HepG2 (cell line): ENCODE data around the gene DSCAM. TPM values are rescaled to one million over a fixed set of nuclear protein-coding genes. Genes with fewer than 3 reads are reported as not detected.

Source experiments
- ATAC-seq: fragments of 200-7000 bp; cut with Tn5 transposase; 3 replicates; pipeline ENCODE4 v1.9.1; 2020; ENCODE audit warnings: mild to moderate bottlenecking, moderate library complexity
- BruUV-seq: library from RNA; stranded (reverse); fragments of 400-500 nt; replicated peaks from 2 replicates; lab custom pipeline; 2021; lab: Mats Ljungman, UMichigan
- CTCF ChIA-PET: fragments of 300-600 bp; formaldehyde crosslinking; extraction: SDS; loops from one replicate; lab custom pipeline; 2021; ENCODE audit warnings: low total read pairs, inconsistent platforms, low intra/inter-chr PET ratio; lab: Yijun Ruan, JAX
- POLR2A ChIA-PET: fragments of 350-600 bp; sonication (Branson Sonifier 250); formaldehyde crosslinking; loops from one replicate; lab custom pipeline; 2020; ENCODE audit warnings: antibody characterized with exemption, inconsistent platforms; lab: Yijun Ruan, JAX
- DNase-seq: peaks from one replicate; pipeline ENCODE4 v3.0.0-alpha.2; 2015; ENCODE audit warnings: low spot score
- FAIRE-seq: peaks from 3 replicates; lab custom pipeline; 2011; peaks lifted over from hg19 to GRCh38; lab: Jason Lieb, UNC
- H2AFZ ChIP-seq: one replicate; pipeline ENCODE4 v1.6.1; 2011; ENCODE audit warnings: low read length, inconsistent platforms
- H3K27ac ChIP-seq: fragments of 300-600 bp; 3 replicates; pipeline ENCODE4 v1.8.0; 2011; ENCODE audit warnings: mixed run types, mild to moderate bottlenecking, mixed read lengths, low read length, inconsistent platforms; ENCODE audit not compliant: insufficient read depth; ENCODE audit errors: extremely low read length
- H3K27me3 ChIP-seq, 2 experiments: fragments of 200-600 bp in 1 of 2; 2 replicates in 1 of 2; 3 replicates in 1 of 2; pipeline versions ENCODE4 v1.6.0 to v1.8.0; 2011; ENCODE audit warnings: low read length in 2 of 2, mild to moderate bottlenecking in 2 of 2, moderate library complexity in 2 of 2, inconsistent platforms in 1 of 2; ENCODE audit not compliant: insufficient read depth in 2 of 2, control insufficient read depth in 1 of 2
- H3K36me3 ChIP-seq, 2 experiments: fragments of 200-600 bp in 1 of 2; replicated peaks in 1 of 2; 2 replicates in 1 of 2; 3 replicates in 1 of 2; pipeline versions ENCODE4 v1.5.1 to v1.8.0; 2011; ENCODE audit warnings: low read length in 2 of 2, inconsistent platforms in 1 of 2; ENCODE audit not compliant: insufficient read depth in 2 of 2, control insufficient read depth in 1 of 2
- H3K4me1 ChIP-seq: 2 replicates; pipeline ENCODE4 v1.5.1; 2012; ENCODE audit warnings: low read length, inconsistent platforms; ENCODE audit not compliant: insufficient read depth
- H3K4me2 ChIP-seq: 2 replicates; pipeline ENCODE4 v1.6.0; 2011; ENCODE audit warnings: low read depth, low read length, inconsistent platforms
- H3K4me3 ChIP-seq, 3 experiments: fragments of 200-600 bp in 1 of 3; sonication (generic), shearing (Covaris generic) in 1 of 3; replicated peaks in 1 of 3; 2 replicates each; pipeline ENCODE4 v1.5.1; 2011 to 2016; ENCODE audit warnings: low read length in 3 of 3, inconsistent platforms in 2 of 3, low read depth in 2 of 3, mild to moderate bottlenecking in 2 of 3, control low read depth in 1 of 3, mixed read lengths in 1 of 3; ENCODE audit not compliant: insufficient read depth in 1 of 3
- H3K79me2 ChIP-seq: one replicate; pipeline ENCODE4 v1.6.1; 2011; ENCODE audit warnings: low read length, inconsistent platforms; ENCODE audit not compliant: insufficient read depth
- H3K9ac ChIP-seq: 2 replicates; pipeline ENCODE4 v1.6.0; 2011; ENCODE audit warnings: mild to moderate bottlenecking, low read depth, low read length, inconsistent platforms; ENCODE audit not compliant: insufficient read depth
- H3K9me3 ChIP-seq: 2 replicates; pipeline ENCODE4 v1.5.1; 2012; ENCODE audit warnings: mild to moderate bottlenecking, low read length
- H4K20me1 ChIP-seq: 2 replicates; pipeline ENCODE4 v1.6.0; 2011; ENCODE audit warnings: inconsistent platforms, mild to moderate bottlenecking, low read length, moderate library complexity; ENCODE audit not compliant: insufficient read depth
- ATF1 ChIP-seq: IDR thresholded peaks from 2 replicates; pipeline ENCODE4 v1.6.1; 2016; ENCODE audit warnings: mild to moderate bottlenecking, control low read depth
- BATF2 ChIP-seq: sonication (generic); formaldehyde crosslinking; IDR thresholded peaks from 2 replicates; pipeline ENCODE4 v1.8.0; 2022; ENCODE audit warnings: mild to moderate bottlenecking, missing genetic modification reagents, moderate library complexity
- CAMTA2 ChIP-seq: sonication (generic); formaldehyde crosslinking; IDR thresholded peaks from 2 replicates; pipeline ENCODE4 v1.4.0; 2020; ENCODE audit warnings: mild to moderate bottlenecking, missing genetic modification reagents, borderline replicate concordance
- CREB1 ChIP-seq, 2 experiments: fragments of 450-650 bp in 1 of 2; IDR thresholded peaks; 2 replicates each; pipeline ENCODE4 v1.6.1; 2016 to 2017; ENCODE audit warnings: control low read depth in 1 of 2, mild to moderate bottlenecking in 1 of 2, missing compliant biosample characterization in 1 of 2, missing genetic modification characterization in 1 of 2
- FOXK2 ChIP-seq: fragments of 450-650 bp; IDR thresholded peaks from 2 replicates; pipeline ENCODE4 v1.6.1; 2016
- IKZF5 ChIP-seq: IDR thresholded peaks from 2 replicates; pipeline ENCODE4 v1.6.1; 2018; ENCODE audit warnings: missing genetic modification reagents, mild to moderate bottlenecking, missing compliant biosample characterization
- IRF2 ChIP-seq: IDR thresholded peaks from 2 replicates; pipeline ENCODE4 v1.6.1; 2018; ENCODE audit warnings: missing genetic modification reagents, missing compliant biosample characterization
- KAT7 ChIP-seq: IDR thresholded peaks from 2 replicates; pipeline ENCODE4 v1.6.1; 2018; ENCODE audit warnings: borderline replicate concordance, missing compliant biosample characterization
- KAT8 ChIP-seq: IDR thresholded peaks from 2 replicates; pipeline ENCODE4 v1.6.1; 2016; ENCODE audit warnings: missing genetic modification reagents, missing compliant biosample characterization
- MYNN ChIP-seq: sonication (generic); formaldehyde crosslinking; IDR thresholded peaks from 2 replicates; pipeline ENCODE4 v1.4.0; 2020; ENCODE audit warnings: mild to moderate bottlenecking, low read depth, missing genetic modification reagents
- SOX13 ChIP-seq, 3 experiments: fragments of 450-650 bp in 1 of 3; sonication (generic) in 1 of 3; formaldehyde crosslinking in 1 of 3; IDR thresholded peaks in 2 of 3; conservative IDR thresholded peaks in 1 of 3; 2 replicates each; pipeline versions ENCODE4 v1.5.0 to v1.6.1; 2016 to 2020; ENCODE audit warnings: antibody characterized with exemption in 1 of 3, mild to moderate bottlenecking in 1 of 3, missing compliant biosample characterization in 1 of 3, missing genetic modification reagents in 1 of 3, moderate library complexity in 1 of 3
- SOX5 ChIP-seq: IDR thresholded peaks from 2 replicates; pipeline ENCODE4 v1.6.1; 2016; ENCODE audit warnings: borderline replicate concordance
- ZBED4 ChIP-seq: sonication (generic); formaldehyde crosslinking; IDR thresholded peaks from 2 replicates; pipeline ENCODE4 v1.4.0; 2020; ENCODE audit warnings: missing genetic modification reagents, borderline replicate concordance
- ZFP1 ChIP-seq: IDR thresholded peaks from 2 replicates; pipeline ENCODE4 v1.6.1; 2016
- ZNF274 ChIP-seq: sonication (generic); formaldehyde crosslinking; IDR thresholded peaks from 2 replicates; pipeline ENCODE4 v1.5.1; 2020; ENCODE audit warnings: mild to moderate bottlenecking, missing genetic modification reagents
- ZNF275 ChIP-seq: sonication (generic); formaldehyde crosslinking; IDR thresholded peaks from 2 replicates; pipeline ENCODE4 v1.8.0; 2022; ENCODE audit warnings: missing genetic modification reagents, mild to moderate bottlenecking, inconsistent platforms, borderline replicate concordance
- ZNF501 ChIP-seq: sonication (generic); formaldehyde crosslinking; IDR thresholded peaks from 2 replicates; pipeline ENCODE4 v1.5.1; 2020; ENCODE audit warnings: mild to moderate bottlenecking, moderate library complexity, missing genetic modification reagents
- ZNF7 ChIP-seq: IDR thresholded peaks from 2 replicates; pipeline ENCODE4 v1.6.1; 2016; ENCODE audit warnings: missing biosample characterization, missing genetic modification reagents
- WGBS: methylation state at CpG from one replicate; pipeline ENCODE4 v1.1.6; 2017; ENCODE audit warnings: low lambda C conversion rate; 5-methylcytosine and 5-hydroxymethylcytosine counted together
- in situ Hi-C: cut with HindIII; loops from 2 replicates; pipeline ENCODE4 v1.10.0; 2017; ENCODE audit warnings: low pct_unique_long_range_greater_than_20kb; ENCODE audit not compliant: extremely low pct_ligation_motif_present
- intact Hi-C: fragments of 100-400 bp; cut with micrococcal nuclease; formaldehyde crosslinking; loops from one replicate; pipeline ENCODE4 v1.10.0; 2022; ENCODE audit not compliant: unreplicated experiment
- polyA plus RNA-seq, 8 experiments: library from polyadenylated mRNA; depleted of rRNA in 3 of 8; stranded (reverse) in 7 of 8; unstranded in 1 of 8; fragments of >200 nt; fragmentation: Illumina TruSeq in 4 of 8; extraction: Trizol in 4 of 8; gene quantifications; 2 replicates each; pipeline versions ENCODE4 v1.2.1 to v1.2.3, GENCODE V29; 2011 to 2016; ENCODE audit warnings: low read depth in 4 of 8, missing spikeins in 1 of 8, mixed read lengths in 1 of 8; ENCODE audit not compliant: insufficient read depth in 1 of 8
- total RNA-seq, 5 experiments: library from RNA; depleted of rRNA; stranded (reverse); fragments of >200 nt; fragmentation: Illumina TruSeq; extraction: Trizol; gene quantifications; 2 replicates each; pipeline ENCODE4 v1.2.3, GENCODE V29; 2016; ENCODE audit warnings: low read depth in 1 of 5
- TF ChIP-seq, protein P1 (sequence below): IDR thresholded peaks from 2 replicates; pipeline ENCODE4 v1.6.1; 2016; ENCODE audit warnings: low read depth, borderline replicate concordance

The DSCAM gene
- total and polyA plus RNA-seq, 2 of the 13 experiments (the other 11 are each of a cell fraction or from before 2014, with no cell fraction given) = not detected

DNA sequence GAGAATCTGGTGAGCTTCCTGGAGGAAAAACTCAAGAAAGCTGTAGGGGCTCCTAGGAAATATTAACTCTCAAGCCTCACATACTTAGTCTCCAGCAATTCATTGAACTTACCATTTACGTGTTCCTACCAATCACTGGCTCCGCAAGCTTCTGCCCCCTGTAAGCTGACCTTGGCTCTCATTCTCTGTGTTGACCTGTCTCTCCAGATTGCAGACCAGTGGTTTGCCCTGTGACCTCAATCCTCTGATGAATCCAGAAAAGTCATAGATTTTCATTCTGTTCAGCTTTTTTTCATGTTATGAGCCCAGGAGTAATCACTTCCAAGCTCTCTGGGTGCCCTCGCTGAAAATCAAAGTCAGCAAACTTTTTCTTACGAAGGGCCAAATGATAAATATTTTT, 241.9 kb downstream of the DSCAM start:
- FAIRE-seq (no peak), DNase-seq (no peak), ATAC-seq (no peak)
- CTCF ChIA-PET = no interaction called here
- H3K79me2 ChIP-seq = no peaks in the 10 kb centered on the region
- in situ Hi-C loops = no loop called here
- BruUV-seq = no TSS peak
- no peak overlapping the region for H3K4me3 ChIP-seq
- intact Hi-C loops = no loop called here
- H3K36me3 ChIP-seq = no peaks in the 10 kb centered on the region
- H3K9me3 ChIP-seq = peaks cover 95% of the 10 kb centered on the region
- H3K4me1 ChIP-seq = no peaks in the 10 kb centered on the region
- no peak overlapping the region for H2AFZ ChIP-seq
- POLR2A ChIA-PET = no interaction called here
- H3K27me3 ChIP-seq = no peaks in the 10 kb centered on the region
- no peak overlapping the region for H3K4me2 ChIP-seq
- H3K9ac ChIP-seq = no peak overlapping the region
- TF ChIP-seq ZNF7 (no peak), FOXK2 (no peak), ZNF501 (no peak), CREB1 (IDR thresholded peaks at IDR 0.05) (no peak), CREB1 (CRISPR knock-in tag; IDR thresholded peaks at IDR 0.05) (no peak), KAT8 (CRISPR knock-in tag) (no peak), IRF2 (CRISPR knock-in tag) (no peak), ZNF275 (no peak), CAMTA2 (CRISPR knock-in tag) (no peak), SOX5 (CRISPR knock-in tag) (no peak), BATF2 (no peak), SOX13 (IDR thresholded peaks at IDR 0.05) (no peak), SOX13 (CRISPR knock-in tag; conservative IDR thresholded peaks at IDR 0.05 in 1 of 2, IDR thresholded peaks at IDR 0.05 in 1 of 2) (no peak), ZBED4 (CRISPR knock-in tag) (no peak), IKZF5 (CRISPR knock-in tag) (no peak), ZFP1 (no peak), ZNF274 (CRISPR knock-in tag) (no peak), KAT7 (CRISPR knock-in tag) (no peak), MYNN (CRISPR knock-in tag) (no peak), ATF1 (no peak)
- TF ChIP-seq, protein P1, sequence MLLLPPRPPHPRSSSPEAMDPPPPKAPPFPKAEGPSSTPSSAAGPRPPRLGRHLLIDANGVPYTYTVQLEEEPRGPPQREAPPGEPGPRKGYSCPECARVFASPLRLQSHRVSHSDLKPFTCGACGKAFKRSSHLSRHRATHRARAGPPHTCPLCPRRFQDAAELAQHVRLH = no peak
- H4K20me1 ChIP-seq = no peaks in the 10 kb centered on the region
- H3K27ac ChIP-seq = no peak overlapping the region
- 39% methylated on average over 4 of the region's 4 CpGs for WGBS
